Omental fat pad (tissue), 4 donors: ENCODE measurements around the gene WASHC4. TPM values are rescaled to one million over a fixed set of nuclear protein-coding genes. Genes with fewer than 3 reads are reported as not detected.

ENCODE experiments used
- ATAC-seq: fragments of 150-250 bp; one replicate; pipeline ENCODE4 v1.9.1; 2016; ENCODE audit warnings: mild to moderate bottlenecking, moderate library complexity; ENCODE audit not compliant: low FRiP score
- DNase-seq: peaks from one replicate; pipeline ENCODE4 v3.0.0-alpha.2; 2019; ENCODE audit warnings: low spot score
- total RNA-seq, 4 donors: library from RNA; depleted of rRNA; stranded (reverse); fragments of >200 nt; gene quantifications; one replicate each; pipeline ENCODE4 v1.1.0, GENCODE V29; 2016
- TF ChIP-seq, protein P1 (sequence below), 3 donors: fragments of 450-650 bp; IDR thresholded peaks; one replicate each; pipeline ENCODE4 v1.5.1; 2016 to 2017; ENCODE audit warnings: antibody characterized with exemption in 3 of 3, mild to moderate bottlenecking in 3 of 3, moderate library complexity in 2 of 3

Gene WASHC4
- total RNA-seq, 4 donors from 2014 or later = 43.9 to 130 (median 58.4) TPM

DNA sequence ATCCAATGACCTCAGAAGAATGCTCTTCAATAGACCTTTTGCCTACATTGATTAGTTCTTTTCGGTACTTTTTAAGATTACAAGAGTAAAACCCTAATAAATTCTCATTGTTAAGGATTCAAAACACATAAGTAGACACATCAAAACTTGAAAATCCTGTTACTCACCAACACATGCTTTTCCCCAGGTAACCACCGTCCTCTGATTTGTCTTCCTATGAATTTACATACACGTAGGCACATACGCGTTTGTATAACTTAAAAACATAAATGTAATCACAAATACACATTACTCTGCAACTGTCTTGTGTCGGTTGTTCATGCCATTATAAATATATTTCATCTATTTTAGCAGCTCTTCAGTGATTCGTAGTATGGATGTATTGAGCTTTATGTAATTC lies 910 bp upstream of the WASHC4 start:
- DNase-seq (no peak), ATAC-seq (no peak)
- TF ChIP-seq, protein P1, sequence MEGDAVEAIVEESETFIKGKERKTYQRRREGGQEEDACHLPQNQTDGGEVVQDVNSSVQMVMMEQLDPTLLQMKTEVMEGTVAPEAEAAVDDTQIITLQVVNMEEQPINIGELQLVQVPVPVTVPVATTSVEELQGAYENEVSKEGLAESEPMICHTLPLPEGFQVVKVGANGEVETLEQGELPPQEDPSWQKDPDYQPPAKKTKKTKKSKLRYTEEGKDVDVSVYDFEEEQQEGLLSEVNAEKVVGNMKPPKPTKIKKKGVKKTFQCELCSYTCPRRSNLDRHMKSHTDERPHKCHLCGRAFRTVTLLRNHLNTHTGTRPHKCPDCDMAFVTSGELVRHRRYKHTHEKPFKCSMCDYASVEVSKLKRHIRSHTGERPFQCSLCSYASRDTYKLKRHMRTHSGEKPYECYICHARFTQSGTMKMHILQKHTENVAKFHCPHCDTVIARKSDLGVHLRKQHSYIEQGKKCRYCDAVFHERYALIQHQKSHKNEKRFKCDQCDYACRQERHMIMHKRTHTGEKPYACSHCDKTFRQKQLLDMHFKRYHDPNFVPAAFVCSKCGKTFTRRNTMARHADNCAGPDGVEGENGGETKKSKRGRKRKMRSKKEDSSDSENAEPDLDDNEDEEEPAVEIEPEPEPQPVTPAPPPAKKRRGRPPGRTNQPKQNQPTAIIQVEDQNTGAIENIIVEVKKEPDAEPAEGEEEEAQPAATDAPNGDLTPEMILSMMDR (IDR thresholded peaks at IDR 0.05) = no peak

DNA sequence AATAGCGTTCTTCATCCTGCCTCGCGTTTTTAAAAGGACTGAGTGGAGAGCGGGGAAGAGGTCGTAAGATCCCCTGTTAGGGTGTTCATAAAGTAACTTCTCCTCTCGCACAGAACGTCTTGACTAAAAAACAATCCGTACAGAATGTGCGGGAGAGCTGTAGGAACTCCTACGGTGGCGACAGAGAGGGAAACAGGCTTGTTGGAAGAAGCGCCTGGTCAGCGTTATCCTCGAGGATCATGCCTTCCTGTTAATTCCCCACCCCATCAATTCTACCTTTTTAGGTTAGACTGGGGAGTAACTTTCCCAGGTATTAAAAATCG lies 399 bp upstream of the WASHC4 start:
- DNase-seq (no peak), ATAC-seq (peak; percentile 44)
- TF ChIP-seq, protein P1 (IDR thresholded peaks at IDR 0.05) = no peak

DNA sequence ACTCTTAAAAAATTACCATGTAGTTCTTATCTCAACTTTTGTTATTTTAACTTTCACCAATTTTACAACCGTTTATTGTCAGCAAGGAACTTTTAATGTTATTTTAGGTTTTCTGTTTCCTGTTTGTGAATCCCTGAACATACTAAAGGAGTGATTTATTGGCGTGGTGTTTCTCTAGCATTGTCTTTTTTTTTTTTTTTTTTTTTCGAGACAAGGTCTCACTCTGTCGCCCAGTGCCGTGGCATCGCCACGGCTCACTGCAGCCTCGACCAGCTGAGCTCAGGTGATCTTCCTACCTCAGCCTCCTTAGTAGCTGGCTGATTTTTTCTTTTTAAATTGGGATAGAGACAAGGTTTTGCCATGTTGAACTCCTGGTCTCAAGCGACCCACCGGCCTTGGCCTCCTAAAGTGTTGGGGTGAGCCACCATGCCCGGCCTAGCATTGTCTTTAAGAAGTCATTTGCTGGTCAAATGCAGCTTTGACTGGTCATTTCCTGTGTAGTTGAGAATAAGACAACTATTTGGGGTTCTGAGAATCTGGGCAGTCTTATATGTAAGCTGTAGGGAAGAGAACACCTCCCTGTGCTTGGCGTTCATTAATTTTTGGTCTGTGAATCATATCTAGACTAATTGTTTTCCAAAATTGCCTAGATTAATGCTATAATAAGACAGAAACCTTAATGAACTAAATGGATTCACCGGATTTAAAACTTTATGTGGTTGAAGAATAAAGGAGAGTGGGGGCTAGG lies 2.1 kb downstream of the WASHC4 start:
- ATAC-seq (no peak), DNase-seq (no peak)
- TF ChIP-seq, protein P1 (IDR thresholded peaks at IDR 0.05) = no peak

DNA sequence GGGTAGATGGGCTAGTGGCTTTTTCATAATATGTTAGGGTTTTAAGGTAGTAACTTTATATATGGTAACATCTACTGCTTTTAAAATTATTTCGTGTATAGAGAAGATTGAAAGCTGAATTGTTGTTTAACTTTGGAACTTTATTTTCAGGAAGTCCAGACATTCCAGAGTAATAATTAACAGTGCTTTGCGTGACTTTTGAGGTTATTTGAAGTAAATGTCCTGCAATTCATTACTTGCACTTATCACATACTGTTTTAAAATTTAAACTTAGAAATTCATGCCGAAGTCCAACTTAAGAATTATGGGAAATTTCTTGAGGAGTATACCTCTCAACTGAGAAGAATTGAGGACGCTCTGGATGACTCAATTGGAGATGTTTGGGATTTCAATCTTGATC lies 3.3 kb downstream of the WASHC4 start:
- TF ChIP-seq, protein P1 (IDR thresholded peaks at IDR 0.05) = no peak
- ATAC-seq (no peak), DNase-seq (no peak)

DNA sequence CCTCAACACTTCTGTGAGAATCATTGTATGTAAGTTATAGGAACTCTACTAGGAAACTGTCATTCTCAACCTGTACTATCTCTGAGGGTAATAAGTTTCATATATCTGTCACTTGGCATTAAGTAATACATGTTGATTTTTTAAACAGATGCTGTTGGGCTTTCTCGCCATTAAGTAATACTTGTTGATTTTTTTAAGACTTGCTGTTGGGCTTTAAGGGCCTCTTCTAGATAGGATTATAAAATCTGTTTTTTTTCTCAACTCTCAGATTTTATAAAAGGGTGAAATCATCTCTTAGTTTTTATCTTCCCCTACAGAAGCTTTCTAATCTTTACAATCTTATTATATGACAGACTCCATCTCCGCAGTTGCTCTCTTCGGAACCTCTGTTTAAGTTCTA lies 5.6 kb downstream of the WASHC4 start:
- ATAC-seq (no peak), DNase-seq (no peak)
- TF ChIP-seq, protein P1 (IDR thresholded peaks at IDR 0.05) = no peak

DNA sequence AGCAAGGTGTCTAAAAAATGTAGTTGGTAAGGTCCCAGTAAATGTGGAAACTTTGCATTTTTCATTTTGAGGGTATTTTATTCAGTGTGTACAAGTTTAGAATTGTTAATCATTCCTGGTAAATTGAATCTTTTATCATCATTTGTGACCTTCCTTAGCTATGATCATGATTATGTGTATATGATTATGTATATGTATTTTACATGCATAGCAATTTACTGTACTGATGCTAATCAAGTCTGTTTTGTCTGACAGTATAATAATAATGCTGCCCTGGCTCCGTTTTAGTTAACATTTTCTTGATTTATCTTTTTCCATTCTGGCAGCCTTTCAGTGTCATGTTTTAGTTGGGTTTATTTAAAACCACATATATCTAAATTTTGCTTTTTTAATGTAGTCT lies 9.4 kb downstream of the WASHC4 start:
- DNase-seq (no peak), ATAC-seq (no peak)
- TF ChIP-seq, protein P1 (IDR thresholded peaks at IDR 0.05) = no peak

DNA sequence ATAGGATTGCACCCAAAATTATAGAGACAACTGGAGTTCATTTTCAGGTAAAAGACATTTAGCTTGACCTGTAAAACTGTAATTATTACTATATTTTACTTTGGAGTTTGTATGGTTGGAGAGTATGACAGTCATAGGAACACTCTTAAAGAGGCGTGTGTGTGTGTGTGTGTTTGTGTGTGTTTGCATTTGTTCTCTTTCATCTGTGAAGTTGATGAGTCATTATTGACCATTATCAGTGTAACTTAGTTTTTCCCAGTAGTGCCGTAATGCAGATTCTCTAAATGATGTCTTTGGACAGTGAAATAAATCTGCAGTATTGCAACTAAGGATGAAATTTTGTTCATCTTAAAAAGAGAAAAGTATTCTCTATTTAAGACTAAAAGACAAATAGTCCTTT lies 13.0 kb downstream of the WASHC4 start:
- TF ChIP-seq, protein P1 (IDR thresholded peaks at IDR 0.05) = no peak
- DNase-seq (no peak), ATAC-seq (no peak)
